Urothelium cell line (cell line): ENCODE measurements around the gene FXYD6.
"Not testable (repeated sequence)": the region's sequence is repeated elsewhere in the genome, so short reads cannot be mapped to it uniquely, and the experiment has no call there.

ENCODE experiments used
- DNase-seq: peaks from one replicate; pipeline ENCODE4 v3.0.0; 2011; ENCODE audit warnings: low spot score, mixed read lengths
- FAIRE-seq: peaks from 2 replicates; lab custom pipeline; 2011; peaks lifted over from hg19 to GRCh38; lab: Jason Lieb, UNC

FXYD6 gene

GRCh38 chr11:117819096-117820040, 57.1 kb downstream of the FXYD6 start:
- DNase-seq = peak; percentile 56
- no peak for FAIRE-seq

- FAIRE-seq (no peak), DNase-seq (peak; percentile 26)
Measured at GRCh38 chr11:117818041-117818873, 58.2 kb downstream of the FXYD6 start.

GRCh38 chr11:117817368-117818040, 59.0 kb downstream of the FXYD6 start:
- FAIRE-seq = no peak
- peak; percentile 64 for DNase-seq

- no peak for FAIRE-seq
- DNase-seq = no peak
Measured at GRCh38 chr11:117816846-117817367, 59.6 kb downstream of the FXYD6 start.

- DNase-seq (no peak), FAIRE-seq (no peak)
Measured at GRCh38 chr11:117816151-117816741, 60.2 kb downstream of the FXYD6 start.

GRCh38 chr11:117815262-117815803, 61.1 kb downstream of the FXYD6 start:
- FAIRE-seq = no peak
- no peak for DNase-seq

- FAIRE-seq (no peak), DNase-seq (no peak)
Measured at GRCh38 chr11:117814766-117815261, 61.6 kb downstream of the FXYD6 start.

- FAIRE-seq = no peak
- no peak for DNase-seq
Measured at GRCh38 chr11:117814204-117814765, 62.2 kb downstream of the FXYD6 start.

- FAIRE-seq, DNase-seq: not testable (repeated sequence)
Measured at GRCh38 chr11:117810056-117810451, 66.4 kb downstream of the FXYD6 start.

- peak; percentile 87 for FAIRE-seq
Measured at GRCh38 chr11:117809236-117810055, 67.0 kb downstream of the FXYD6 start.

GRCh38 chr11:117808784-117809183, 67.7 kb downstream of the FXYD6 start:
- no peak for FAIRE-seq
- no peak for DNase-seq

More at GRCh38 chr11:117809236-117810055, 67.0 kb downstream of the FXYD6 start:
- DNase-seq = peak; percentile 80

GRCh38 chr11:117807482-117808327, 68.8 kb downstream of the FXYD6 start:
- DNase-seq = peak; percentile 56
- no peak for FAIRE-seq

- FAIRE-seq (no peak), DNase-seq (no peak)
Measured at GRCh38 chr11:117806846-117807245, 69.6 kb downstream of the FXYD6 start.

- FAIRE-seq (no peak), DNase-seq (no peak)
Measured at GRCh38 chr11:117805045-117805444, 71.4 kb downstream of the FXYD6 start.

- DNase-seq = no peak
Measured at GRCh38 chr11:117803896-117804295, 72.6 kb downstream of the FXYD6 start.

GRCh38 chr11:117799634-117800033, 76.8 kb downstream of the FXYD6 start:
- DNase-seq (no peak), FAIRE-seq (no peak)

More at GRCh38 chr11:117803896-117804295, 72.6 kb downstream of the FXYD6 start:
- FAIRE-seq = no peak

- DNase-seq (peak; percentile 38), FAIRE-seq (no peak)
Measured at GRCh38 chr11:117796872-117797529, 79.5 kb downstream of the FXYD6 start, which contains the start of gene DSCAML1. Gene DSCAML1, minus strand, starts transcription at chr11:117797216. Its CDS starts 137 bp downstream, at chr11:117797079.
